Measurements from ENCODE around the gene NES.

NES gene

GRCh38 chr1:156641761-156642264, 35.4 kb downstream of the NES start, which contains the start of gene BCAN:
TSS of gene BCAN (plus strand) at chr1:156642117. CDS start at chr1:156646055, 3,938 bp downstream.
- H3K4me3 ChIP-seq (ENCODE audit: low read depth, low read length) = peak within 1 kb of the TSS; percentile 16; the same call in 1 of the 2 replicates
- H3K4me1 ChIP-seq (ENCODE audit: control insufficient read depth, insufficient read depth, low read length) = no peaks in the 10 kb centered on the region
- CTCF ChIA-PET = interaction anchor here (1.1 to 7.1 kb wide), 4 partner anchors 16 to 47 kb away, joined by 3 to 79 read pairs (median 16); no protein-coding TSS in a partner anchor
- no peak for TF ChIP-seq ZNF223 (tag by site-specific recombination; IDR thresholded peaks at IDR 0.05)
- TF ChIP-seq ZBTB49 (tag by site-specific recombination; IDR thresholded peaks at IDR 0.05; ENCODE audit: low read depth) = no peak
- peak; percentile 42; the same call in 1 of the 2 replicates for TF ChIP-seq KLF8 (tag by site-specific recombination; IDR thresholded peaks at IDR 0.05)
- TF ChIP-seq ZSCAN16 (tag by site-specific recombination; IDR thresholded peaks at IDR 0.05) = no peak
- TF ChIP-seq ZNF16 (tag by site-specific recombination; IDR thresholded peaks at IDR 0.05; ENCODE audit: low read depth) = no peak
- no peak for TF ChIP-seq ZNF37A (tag by site-specific recombination; IDR thresholded peaks at IDR 0.05)
- TF ChIP-seq ZNF426 (tag by site-specific recombination; IDR thresholded peaks at IDR 0.05) = no peak
- no peak for TF ChIP-seq ZNF433 (tag by site-specific recombination; IDR thresholded peaks at IDR 0.05; ENCODE audit: low read depth)
- no peak for TF ChIP-seq ZNF366 (tag by site-specific recombination; conservative IDR thresholded peaks at IDR 0.05)
- TF ChIP-seq ZNF664 (tag by site-specific recombination; IDR thresholded peaks at IDR 0.05) = no peak
- no peak for TF ChIP-seq KLF1 (tag by site-specific recombination; IDR thresholded peaks at IDR 0.05)
- TF ChIP-seq KLF17 (tag by site-specific recombination; IDR thresholded peaks at IDR 0.05) = 0 out of 2 replicates have a peak, but pooled peaks have one; percentile 13
- no peak for TF ChIP-seq ZNF571 (tag by site-specific recombination; IDR thresholded peaks at IDR 0.05)
- no peak for TF ChIP-seq ZNF221 (tag by site-specific recombination; IDR thresholded peaks at IDR 0.05; ENCODE audit: borderline replicate concordance)
- TF ChIP-seq ZNF398 (tag by site-specific recombination; IDR thresholded peaks at IDR 0.05) = 0 out of 2 replicates have a peak, but pooled peaks have one; percentile 18
- TF ChIP-seq KLF16 (tag by site-specific recombination; IDR thresholded peaks at IDR 0.05) = 0 out of 2 replicates have a peak, but pooled peaks have one; percentile 19
- no peak for TF ChIP-seq ZNF248 (tag by site-specific recombination; IDR thresholded peaks at IDR 0.05)
- TF ChIP-seq ZSCAN30 (tag by site-specific recombination; IDR thresholded peaks at IDR 0.05) = no peak
- no peak for TF ChIP-seq ZNF707 (tag by site-specific recombination; IDR thresholded peaks at IDR 0.05)
- TF ChIP-seq ZFP37 (tag by site-specific recombination; IDR thresholded peaks at IDR 0.05) = no peak
- TF ChIP-seq ZNF274 (IDR thresholded peaks at IDR 0.05; ENCODE audit: low read length) = no peak
- no peak for TF ChIP-seq ZNF274 (tag by site-specific recombination; IDR thresholded peaks at IDR 0.05; ENCODE audit: borderline replicate concordance)
- TF ChIP-seq ZNF621 (tag by site-specific recombination; IDR thresholded peaks at IDR 0.05) = no peak
- no peaks in the 10 kb centered on the region for H3K9me3 ChIP-seq (ENCODE audit: control insufficient read depth, insufficient read depth, low read depth, low read length)
- no peaks in the 10 kb centered on the region for H3K36me3 ChIP-seq (ENCODE audit: control insufficient read depth in 2 of 2, insufficient read depth in 1 of 2, low read length in 2 of 2)
- H3K27ac ChIP-seq (ENCODE audit: extremely low read depth, low read depth, low read length) = no peak within 1 kb of the TSS
- POLR2A ChIA-PET = interaction anchor here (1.2 kb wide), 1 partner anchor 20 kb away, joined by 3 read pairs; no protein-coding TSS in a partner anchor

Data from HEK293 (cell line).